ENCODE data around the gene GREM2. TPM values are rescaled to one million over a fixed set of nuclear protein-coding genes. Genes with fewer than 3 reads are reported as not detected.

The GREM2 gene
- total RNA-seq, 1 experiment from 2014 or later: not detected

- POLR2A ChIA-PET (ENCODE audit: low non-redundant PET): no interaction called here
- no peaks in the 10 kb centered on the region for H3K4me1 ChIP-seq (ENCODE audit: insufficient read depth, low read length, poor library complexity, severe bottlenecking)
- no peaks in the 10 kb centered on the region for H3K36me3 ChIP-seq (ENCODE audit: insufficient read depth, low read length, poor library complexity, severe bottlenecking)
- intact Hi-C loops (cut with micrococcal nuclease; ENCODE audit: unreplicated experiment): no loop called here
- CTCF ChIA-PET: no interaction called here
- DNase-seq (ENCODE audit: low spot score): no peak
- no peak overlapping the region for H3K27ac ChIP-seq (ENCODE audit: low read depth, low read length, poor library complexity, severe bottlenecking)
- TF ChIP-seq, protein P1, sequence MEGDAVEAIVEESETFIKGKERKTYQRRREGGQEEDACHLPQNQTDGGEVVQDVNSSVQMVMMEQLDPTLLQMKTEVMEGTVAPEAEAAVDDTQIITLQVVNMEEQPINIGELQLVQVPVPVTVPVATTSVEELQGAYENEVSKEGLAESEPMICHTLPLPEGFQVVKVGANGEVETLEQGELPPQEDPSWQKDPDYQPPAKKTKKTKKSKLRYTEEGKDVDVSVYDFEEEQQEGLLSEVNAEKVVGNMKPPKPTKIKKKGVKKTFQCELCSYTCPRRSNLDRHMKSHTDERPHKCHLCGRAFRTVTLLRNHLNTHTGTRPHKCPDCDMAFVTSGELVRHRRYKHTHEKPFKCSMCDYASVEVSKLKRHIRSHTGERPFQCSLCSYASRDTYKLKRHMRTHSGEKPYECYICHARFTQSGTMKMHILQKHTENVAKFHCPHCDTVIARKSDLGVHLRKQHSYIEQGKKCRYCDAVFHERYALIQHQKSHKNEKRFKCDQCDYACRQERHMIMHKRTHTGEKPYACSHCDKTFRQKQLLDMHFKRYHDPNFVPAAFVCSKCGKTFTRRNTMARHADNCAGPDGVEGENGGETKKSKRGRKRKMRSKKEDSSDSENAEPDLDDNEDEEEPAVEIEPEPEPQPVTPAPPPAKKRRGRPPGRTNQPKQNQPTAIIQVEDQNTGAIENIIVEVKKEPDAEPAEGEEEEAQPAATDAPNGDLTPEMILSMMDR (conservative IDR thresholded peaks at IDR 0.05; ENCODE audit: low read depth, low read length): no peak
- no peak for TF ChIP-seq EZH2 (IDR thresholded peaks at IDR 0.05; ENCODE audit: borderline replicate concordance, low read depth, low read length, poor library complexity, severe bottlenecking)
- no peak overlapping the region for H3K4me3 ChIP-seq (ENCODE audit: low read depth, low read length, poor library complexity, severe bottlenecking)
- no peaks in the 10 kb centered on the region for H3K27me3 ChIP-seq (replicated peaks; ENCODE audit: insufficient read depth, low read depth, low read length, poor library complexity)
- BruUV-seq (replicated peaks): no TSS peak
- no peaks in the 10 kb centered on the region for H3K9me3 ChIP-seq (ENCODE audit: low read depth, low read length, poor library complexity, severe bottlenecking)
Measured at GRCh38 chr1:240487493-240487892, 124.5 kb downstream of the GREM2 start.

DNA sequence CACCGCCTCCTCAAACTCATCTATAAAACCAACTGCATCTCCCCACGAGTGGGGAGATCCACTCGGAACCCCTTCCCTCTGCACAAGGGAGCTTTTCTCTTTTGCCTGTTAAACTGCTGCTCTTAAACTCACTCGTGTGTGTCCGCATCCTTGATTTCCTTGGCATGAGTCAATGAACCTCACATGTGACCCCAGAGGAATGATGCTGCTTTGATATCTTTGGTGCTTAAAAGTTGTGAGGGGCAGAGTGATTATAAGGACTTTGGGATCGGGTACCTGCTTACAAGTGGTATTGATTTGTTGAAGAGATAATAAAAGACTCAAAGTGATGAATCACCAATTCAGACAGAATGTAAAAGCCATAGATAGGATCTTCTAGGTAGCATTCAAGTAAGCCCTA is 125.3 kb downstream of the GREM2 start:
- ChIA-PET POLR2A (ENCODE audit: low non-redundant PET) (no interaction called here), CTCF (no interaction called here)
- H3K27me3 ChIP-seq (replicated peaks; ENCODE audit: insufficient read depth, low read depth, low read length, poor library complexity): no peaks in the 10 kb centered on the region
- H3K9me3 ChIP-seq (ENCODE audit: low read depth, low read length, poor library complexity, severe bottlenecking): no peaks in the 10 kb centered on the region
- intact Hi-C loops (cut with micrococcal nuclease; ENCODE audit: unreplicated experiment): no loop called here
- no peak overlapping the region for H3K27ac ChIP-seq (ENCODE audit: low read depth, low read length, poor library complexity, severe bottlenecking)
- no TSS peak for BruUV-seq (replicated peaks)
- TF ChIP-seq, protein P1 (conservative IDR thresholded peaks at IDR 0.05; ENCODE audit: low read depth, low read length): no peak
- no peak for TF ChIP-seq EZH2 (IDR thresholded peaks at IDR 0.05; ENCODE audit: borderline replicate concordance, low read depth, low read length, poor library complexity, severe bottlenecking)
- no peak for DNase-seq (ENCODE audit: low spot score)
- H3K36me3 ChIP-seq (ENCODE audit: insufficient read depth, low read length, poor library complexity, severe bottlenecking): no peaks in the 10 kb centered on the region
- H3K4me1 ChIP-seq (ENCODE audit: insufficient read depth, low read length, poor library complexity, severe bottlenecking): no peaks in the 10 kb centered on the region
- H3K4me3 ChIP-seq (ENCODE audit: low read depth, low read length, poor library complexity, severe bottlenecking): no peak overlapping the region

- H3K4me3 ChIP-seq (ENCODE audit: low read depth, low read length, poor library complexity, severe bottlenecking): no peak overlapping the region
- H3K9me3 ChIP-seq (ENCODE audit: low read depth, low read length, poor library complexity, severe bottlenecking): no peaks in the 10 kb centered on the region
- intact Hi-C loops (cut with micrococcal nuclease; ENCODE audit: unreplicated experiment): no loop called here
- no peaks in the 10 kb centered on the region for H3K27me3 ChIP-seq (replicated peaks; ENCODE audit: insufficient read depth, low read depth, low read length, poor library complexity)
- no peak overlapping the region for H3K27ac ChIP-seq (ENCODE audit: low read depth, low read length, poor library complexity, severe bottlenecking)
- ChIA-PET POLR2A (ENCODE audit: low non-redundant PET) (no interaction called here), CTCF (no interaction called here)
- H3K36me3 ChIP-seq (ENCODE audit: insufficient read depth, low read length, poor library complexity, severe bottlenecking): no peaks in the 10 kb centered on the region
- TF ChIP-seq EZH2 (IDR thresholded peaks at IDR 0.05; ENCODE audit: borderline replicate concordance, low read depth, low read length, poor library complexity, severe bottlenecking): no peak
- TF ChIP-seq, protein P1 (conservative IDR thresholded peaks at IDR 0.05; ENCODE audit: low read depth, low read length): no peak
- H3K4me1 ChIP-seq (ENCODE audit: insufficient read depth, low read length, poor library complexity, severe bottlenecking): no peaks in the 10 kb centered on the region
- DNase-seq (ENCODE audit: low spot score): no peak
- BruUV-seq (replicated peaks): no TSS peak
Measured at GRCh38 chr1:240484804-240485443, 127.0 kb downstream of the GREM2 start.
